GM12864 (cell line): ENCODE data around the gene METTL15.
A peak's percentile ranks its signal among the peaks of the same experiment; 100 is the strongest.
"Not testable (repeated sequence)": the region's sequence is repeated elsewhere in the genome, so short reads cannot be mapped to it uniquely, and the experiment has no call there.

Experiments used
- DNase-seq: peaks from one replicate; pipeline ENCODE4 v3.0.0-alpha.2; 2011; ENCODE audit warnings: low read depth
- H3K4me3 ChIP-seq: 2 replicates; pipeline ENCODE4 v1.5.1; 2011; ENCODE audit warnings: mild to moderate bottlenecking, low read depth, low read length, control low read depth
- TF ChIP-seq, protein P1 (sequence below): IDR thresholded peaks from 2 replicates; pipeline ENCODE4 v1.5.1; 2011; ENCODE audit warnings: low read depth, mild to moderate bottlenecking, moderate library complexity, low read length, control low read depth, inconsistent platforms; ENCODE audit errors: missing control alignments

METTL15 gene

DNA sequence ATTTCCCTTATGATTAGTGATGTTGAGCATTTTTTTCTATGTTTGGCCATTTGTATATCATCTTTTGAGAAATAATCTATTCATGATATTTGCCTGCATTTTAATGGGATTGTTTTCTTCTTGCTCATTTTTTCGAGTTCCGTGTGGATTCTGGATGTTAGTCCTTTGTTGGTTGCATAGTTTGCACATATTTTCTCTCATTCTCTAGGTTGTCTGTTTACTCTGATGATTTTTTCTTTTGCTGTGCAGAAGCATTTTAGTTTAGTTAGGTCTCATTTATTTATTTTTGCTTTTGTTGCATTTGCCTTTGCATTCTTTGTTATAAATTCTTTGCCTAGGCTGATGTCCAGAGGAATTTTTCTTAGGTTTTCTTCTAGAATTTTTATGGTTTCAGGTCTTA lies 87.3 kb downstream of the METTL15 start:
- H3K4me3 ChIP-seq, result no peak overlapping the region
- no peak for DNase-seq
- TF ChIP-seq, protein P1, sequence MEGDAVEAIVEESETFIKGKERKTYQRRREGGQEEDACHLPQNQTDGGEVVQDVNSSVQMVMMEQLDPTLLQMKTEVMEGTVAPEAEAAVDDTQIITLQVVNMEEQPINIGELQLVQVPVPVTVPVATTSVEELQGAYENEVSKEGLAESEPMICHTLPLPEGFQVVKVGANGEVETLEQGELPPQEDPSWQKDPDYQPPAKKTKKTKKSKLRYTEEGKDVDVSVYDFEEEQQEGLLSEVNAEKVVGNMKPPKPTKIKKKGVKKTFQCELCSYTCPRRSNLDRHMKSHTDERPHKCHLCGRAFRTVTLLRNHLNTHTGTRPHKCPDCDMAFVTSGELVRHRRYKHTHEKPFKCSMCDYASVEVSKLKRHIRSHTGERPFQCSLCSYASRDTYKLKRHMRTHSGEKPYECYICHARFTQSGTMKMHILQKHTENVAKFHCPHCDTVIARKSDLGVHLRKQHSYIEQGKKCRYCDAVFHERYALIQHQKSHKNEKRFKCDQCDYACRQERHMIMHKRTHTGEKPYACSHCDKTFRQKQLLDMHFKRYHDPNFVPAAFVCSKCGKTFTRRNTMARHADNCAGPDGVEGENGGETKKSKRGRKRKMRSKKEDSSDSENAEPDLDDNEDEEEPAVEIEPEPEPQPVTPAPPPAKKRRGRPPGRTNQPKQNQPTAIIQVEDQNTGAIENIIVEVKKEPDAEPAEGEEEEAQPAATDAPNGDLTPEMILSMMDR, result no peak

DNA sequence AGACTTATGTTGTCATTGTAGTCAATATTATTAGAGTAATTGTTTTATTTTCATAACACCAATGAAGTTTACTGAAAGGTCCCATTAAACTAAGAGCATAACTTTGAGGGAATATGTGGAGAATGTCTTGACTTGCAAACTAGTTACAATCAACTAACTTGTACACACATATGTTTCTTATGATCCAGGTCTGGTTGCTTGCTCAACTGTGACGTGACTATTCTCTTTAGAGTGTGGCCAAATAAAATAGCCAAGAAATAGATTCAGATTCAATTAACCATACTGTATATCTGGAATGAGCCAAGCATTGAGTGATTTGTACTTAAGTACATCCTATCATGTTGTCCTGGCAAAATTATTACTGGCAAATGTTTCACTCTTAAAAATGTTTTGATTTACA lies 101.7 kb downstream of the METTL15 start:
- TF ChIP-seq, protein P1, result no peak
- DNase-seq, result no peak

DNA sequence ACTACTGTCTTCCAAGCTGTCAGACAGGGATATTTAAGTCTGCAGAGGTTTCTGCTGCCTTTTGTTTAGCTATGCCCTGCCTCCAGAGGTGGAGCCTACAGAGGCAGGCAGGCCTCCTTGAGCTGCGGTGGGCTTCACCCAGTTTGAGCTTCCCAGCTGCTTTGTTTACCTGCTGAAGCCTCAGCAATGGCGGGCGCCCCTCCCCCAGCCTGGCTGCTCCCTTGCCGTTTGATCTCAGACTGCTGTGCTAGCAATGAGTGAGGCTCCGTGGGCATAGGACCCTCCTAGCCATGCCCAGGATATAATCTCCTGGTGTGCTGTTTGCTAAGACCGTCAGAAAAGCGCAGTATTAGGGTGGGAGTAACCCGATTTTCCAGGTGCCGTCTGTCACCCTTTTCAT lies 113.9 kb downstream of the METTL15 start:
- not testable (repeated sequence) for H3K4me3 ChIP-seq, DNase-seq

More for the DNA sequence above, 101.7 kb downstream of the METTL15 start:
- no peak overlapping the region for H3K4me3 ChIP-seq

DNA sequence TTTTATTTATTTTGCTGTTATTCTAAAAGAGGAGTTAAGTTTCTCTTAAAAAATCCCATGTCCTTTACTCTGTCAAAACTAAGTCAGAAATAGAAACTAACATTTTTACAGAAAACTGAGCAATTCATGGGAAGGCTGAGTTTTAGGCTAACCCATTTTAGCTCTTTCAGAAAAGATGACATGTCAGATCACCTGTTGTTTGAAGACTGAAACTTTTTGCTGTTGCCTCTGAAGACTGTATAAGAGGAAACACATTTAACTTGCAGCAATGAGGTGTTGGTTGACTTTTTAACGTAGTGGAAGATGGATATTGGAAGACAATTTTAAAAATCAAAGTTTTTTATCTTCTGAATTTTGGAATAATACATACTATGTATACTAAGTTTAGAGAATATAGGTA lies 115.4 kb downstream of the METTL15 start:
- TF ChIP-seq, protein P1, result no peak
- DNase-seq, result peak; percentile 1

DNA sequence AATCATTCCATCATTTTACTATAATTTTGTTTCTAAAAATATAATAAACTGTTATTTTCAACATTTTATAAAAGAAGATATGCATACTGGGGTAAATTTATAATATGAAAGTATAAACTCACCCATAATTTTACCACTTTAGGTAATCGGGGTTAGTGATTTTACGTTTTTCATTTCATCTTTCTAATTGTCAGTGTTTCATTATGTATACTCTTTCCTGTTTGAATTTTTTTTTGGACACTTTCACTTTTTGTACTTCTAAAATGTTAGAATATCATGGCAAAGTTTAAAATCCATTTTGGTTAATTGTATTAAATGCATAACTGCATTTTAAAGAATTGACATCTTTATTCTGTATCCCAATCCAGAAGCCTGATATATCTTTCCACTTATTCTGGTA lies 115.8 kb downstream of the METTL15 start:
- H3K4me3 ChIP-seq, result no peak overlapping the region
- TF ChIP-seq, protein P1, result no peak
- DNase-seq, result no peak

More for the DNA sequence above, 115.4 kb downstream of the METTL15 start:
- H3K4me3 ChIP-seq, result no peak overlapping the region

DNA sequence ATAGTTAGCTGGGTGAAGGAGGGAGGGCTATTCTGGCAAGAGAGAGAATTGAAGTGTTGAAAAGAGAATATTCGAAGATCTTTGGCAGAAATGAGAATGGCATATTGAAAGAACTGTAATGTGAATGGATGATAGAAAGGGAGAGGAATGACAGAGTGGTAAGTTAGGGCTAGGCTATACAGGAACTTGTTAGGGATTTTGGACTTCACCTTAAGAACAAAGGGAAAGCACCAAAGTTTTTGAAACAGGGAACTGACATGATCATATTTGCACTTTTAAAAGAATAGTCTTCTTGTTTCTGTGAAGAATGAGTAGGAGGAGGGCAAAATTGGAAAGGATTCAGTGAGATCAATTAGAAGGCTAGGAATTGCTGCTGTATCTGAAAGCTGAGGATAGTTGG lies 119.3 kb downstream of the METTL15 start:
- no peak for DNase-seq
- TF ChIP-seq, protein P1, result no peak
- no peak overlapping the region for H3K4me3 ChIP-seq

DNA sequence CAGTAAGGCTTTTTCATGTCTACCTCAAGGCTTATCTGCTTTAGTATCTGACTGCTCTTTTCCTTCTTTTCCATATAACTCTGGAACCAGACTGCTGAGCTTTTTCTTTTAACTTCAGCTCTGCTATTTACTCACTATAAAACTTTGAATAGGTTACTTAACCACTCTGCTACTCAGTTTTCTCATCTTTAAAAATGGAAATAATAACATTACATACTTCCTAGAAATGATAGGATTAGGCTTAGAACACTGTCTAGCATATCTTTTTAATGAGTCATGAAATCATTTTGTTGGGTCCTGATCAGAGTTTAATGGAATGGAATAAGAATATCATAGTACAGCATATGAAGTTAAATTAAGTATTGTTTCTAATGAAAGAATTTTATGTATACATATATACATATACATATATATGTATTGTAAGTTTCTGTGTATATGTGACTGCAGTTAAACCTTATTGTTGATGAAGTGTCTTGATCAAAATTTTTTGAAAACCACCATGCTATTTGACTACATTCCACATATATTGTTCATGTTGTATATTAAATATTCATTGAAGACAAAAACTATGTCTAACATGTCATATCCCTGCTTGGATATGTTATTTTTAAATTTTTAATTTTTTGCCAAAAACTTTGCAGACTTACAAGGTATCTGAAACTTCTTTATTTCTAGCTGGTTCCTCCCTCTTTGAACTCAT lies 120.2 kb downstream of the METTL15 start:
- DNase-seq, result no peak
- TF ChIP-seq, protein P1, result no peak
- H3K4me3 ChIP-seq, result no peak overlapping the region

DNA sequence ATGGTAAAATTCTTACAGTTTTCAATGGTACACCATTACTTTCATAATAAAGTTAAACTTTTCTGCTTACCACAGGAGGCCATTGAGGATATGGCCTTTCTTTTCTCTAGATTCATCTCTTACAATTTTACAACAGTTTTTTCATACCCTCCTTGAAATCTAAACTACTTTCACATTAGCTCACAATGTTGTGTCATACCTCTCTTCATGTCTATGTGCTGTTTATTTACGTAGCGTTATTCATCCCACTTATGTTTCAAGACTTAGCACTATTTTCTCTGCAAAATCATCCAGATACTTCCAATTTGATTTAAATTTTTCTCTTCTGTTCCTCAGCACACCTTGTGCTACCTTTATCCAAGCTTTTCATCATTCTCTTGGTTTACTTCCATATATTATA lies 123.3 kb downstream of the METTL15 start:
- no peak overlapping the region for H3K4me3 ChIP-seq
- DNase-seq, result no peak
- TF ChIP-seq, protein P1, result no peak
